Hepatocyte (in vitro differentiated cells): ENCODE data around the gene APBB3. TPM values are rescaled to one million over a fixed set of nuclear protein-coding genes. Genes with fewer than 3 reads are reported as not detected.

Experiments used
- DNase-seq: peaks from one replicate; pipeline ENCODE4 v3.0.0-alpha.2; 2016; ENCODE audit warnings: low spot score
- H2AFZ ChIP-seq: fragments of 200-600 bp; sonication (generic); 2 replicates; pipeline ENCODE4 v1.6.0; 2016; ENCODE audit warnings: antibody characterized with exemption, mild to moderate bottlenecking
- H3K27ac ChIP-seq: fragments of 200-600 bp; sonication (generic); 2 replicates; pipeline ENCODE4 v1.5.1; 2016; ENCODE audit warnings: mild to moderate bottlenecking
- H3K27me3 ChIP-seq: fragments of 200-600 bp; sonication (generic); 2 replicates; pipeline ENCODE4 v1.6.1; 2016
- H3K36me3 ChIP-seq: fragments of 200-600 bp; sonication (generic); replicated peaks from 2 replicates; pipeline ENCODE4 v1.5.1; 2016; ENCODE audit warnings: low read depth; ENCODE audit not compliant: insufficient read depth
- H3K4me1 ChIP-seq: fragments of 200-600 bp; sonication (generic); 2 replicates; pipeline ENCODE4 v1.5.1; 2016; ENCODE audit warnings: mild to moderate bottlenecking, moderate library complexity; ENCODE audit not compliant: insufficient read depth
- H3K4me2 ChIP-seq: fragments of 200-600 bp; sonication (generic); 2 replicates; pipeline ENCODE4 v1.6.0; 2016
- H3K4me3 ChIP-seq: fragments of 200-600 bp; sonication (generic); 2 replicates; pipeline ENCODE4 v1.5.1; 2016; ENCODE audit warnings: mild to moderate bottlenecking
- H3K79me2 ChIP-seq: fragments of 200-600 bp; sonication (generic); 2 replicates; pipeline ENCODE4 v1.6.0; 2017; ENCODE audit warnings: mild to moderate bottlenecking
- H3K9me2 ChIP-seq: fragments of 200-600 bp; sonication (generic); replicated peaks from 2 replicates; pipeline ENCODE4 v1.6.0; 2017; ENCODE audit warnings: mild to moderate bottlenecking; ENCODE audit not compliant: insufficient read depth
- H3K9me3 ChIP-seq: fragments of 200-600 bp; sonication (generic); 2 replicates; pipeline ENCODE4 v1.5.1; 2016; ENCODE audit warnings: low read depth, mild to moderate bottlenecking
- H4K20me1 ChIP-seq: fragments of 200-600 bp; sonication (generic); 2 replicates; pipeline ENCODE4 v1.6.0; 2016; ENCODE audit warnings: mild to moderate bottlenecking; ENCODE audit not compliant: insufficient read depth, poor library complexity, severe bottlenecking
- EZH2 ChIP-seq: fragments of 200-600 bp; sonication (generic); IDR thresholded peaks from 2 replicates; pipeline ENCODE4 v1.6.1; 2016; ENCODE audit warnings: antibody characterized with exemption, mild to moderate bottlenecking, borderline replicate concordance
- EZH2phosphoT487 ChIP-seq: fragments of 200-600 bp; sonication (generic); IDR thresholded peaks from one replicate; pipeline ENCODE4 v1.6.1; 2018; ENCODE audit warnings: antibody characterized with exemption, mild to moderate bottlenecking, low read depth, moderate library complexity; ENCODE audit not compliant: unreplicated experiment, severe bottlenecking
- WGBS: methylation state at CpG from one replicate; pipeline ENCODE4 v1.1.6; 2016; ENCODE audit warnings: low lambda C conversion rate; ENCODE audit errors: missing lambda C conversion rate; 5-methylcytosine and 5-hydroxymethylcytosine counted together
- polyA plus RNA-seq: library from polyadenylated mRNA; unstranded; fragments of >200 nt; fragmentation: Nextera tagmentation; extraction: Ambion mirVana; gene quantifications from 2 replicates; pipeline ENCODE4 v1.2.1, GENCODE V29; 2016
- total RNA-seq: library from RNA; depleted of rRNA; stranded (reverse); fragments of >200 nt; gene quantifications from 2 replicates; pipeline ENCODE4 v1.2.3, GENCODE V29; 2014
- TF ChIP-seq, protein P1 (sequence below): fragments of 200-600 bp; sonication (generic); IDR thresholded peaks from 2 replicates; pipeline ENCODE4 v1.5.1; 2016; ENCODE audit warnings: antibody characterized with exemption, mild to moderate bottlenecking; ENCODE audit not compliant: poor library complexity

APBB3 gene
- total and polyA plus RNA-seq, 2 experiments from 2014 or later, result 19.5 to 41.5 TPM

DNA sequence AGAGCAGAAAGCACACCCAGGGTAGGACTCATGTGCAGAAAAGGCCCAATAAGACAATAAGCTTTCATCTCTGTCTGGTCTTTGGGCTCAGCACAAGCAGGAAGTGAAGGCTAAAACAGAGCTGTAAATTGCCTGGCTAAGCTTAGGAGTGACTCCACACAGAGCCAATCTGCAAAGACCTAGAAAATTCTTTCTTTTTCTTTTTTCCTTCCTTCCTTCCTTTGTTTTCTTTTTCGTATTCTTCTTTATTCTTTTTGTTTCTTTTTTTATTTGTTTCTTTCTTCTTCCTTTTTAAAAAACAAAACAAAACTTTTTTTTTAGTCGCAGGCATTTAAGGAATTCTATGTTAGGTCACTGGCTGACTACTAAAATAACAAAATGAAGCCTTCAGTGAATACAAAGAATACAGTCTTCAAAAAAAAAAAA, 12.4 kb upstream of the APBB3 start:
- H3K9me3 ChIP-seq, result no peaks in the 10 kb centered on the region
- TF ChIP-seq EZH2phosphoT487, result no peak
- no peak for TF ChIP-seq EZH2
- TF ChIP-seq, protein P1, sequence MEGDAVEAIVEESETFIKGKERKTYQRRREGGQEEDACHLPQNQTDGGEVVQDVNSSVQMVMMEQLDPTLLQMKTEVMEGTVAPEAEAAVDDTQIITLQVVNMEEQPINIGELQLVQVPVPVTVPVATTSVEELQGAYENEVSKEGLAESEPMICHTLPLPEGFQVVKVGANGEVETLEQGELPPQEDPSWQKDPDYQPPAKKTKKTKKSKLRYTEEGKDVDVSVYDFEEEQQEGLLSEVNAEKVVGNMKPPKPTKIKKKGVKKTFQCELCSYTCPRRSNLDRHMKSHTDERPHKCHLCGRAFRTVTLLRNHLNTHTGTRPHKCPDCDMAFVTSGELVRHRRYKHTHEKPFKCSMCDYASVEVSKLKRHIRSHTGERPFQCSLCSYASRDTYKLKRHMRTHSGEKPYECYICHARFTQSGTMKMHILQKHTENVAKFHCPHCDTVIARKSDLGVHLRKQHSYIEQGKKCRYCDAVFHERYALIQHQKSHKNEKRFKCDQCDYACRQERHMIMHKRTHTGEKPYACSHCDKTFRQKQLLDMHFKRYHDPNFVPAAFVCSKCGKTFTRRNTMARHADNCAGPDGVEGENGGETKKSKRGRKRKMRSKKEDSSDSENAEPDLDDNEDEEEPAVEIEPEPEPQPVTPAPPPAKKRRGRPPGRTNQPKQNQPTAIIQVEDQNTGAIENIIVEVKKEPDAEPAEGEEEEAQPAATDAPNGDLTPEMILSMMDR, result no peak
- H3K27me3 ChIP-seq, result no peaks in the 10 kb centered on the region
- H4K20me1 ChIP-seq, result no peaks in the 10 kb centered on the region
- WGBS, result 68% methylated on average over 2 of the region's 2 CpGs
- H3K9me2 ChIP-seq, result no peaks in the 10 kb centered on the region
- no peaks in the 10 kb centered on the region for H3K36me3 ChIP-seq
- no peak for DNase-seq
- no peaks in the 10 kb centered on the region for H3K79me2 ChIP-seq
- H3K4me1 ChIP-seq, result no peaks in the 10 kb centered on the region
- no peak overlapping the region for H3K4me3 ChIP-seq
- H3K27ac ChIP-seq, result no peak overlapping the region
- no peak overlapping the region for H2AFZ ChIP-seq
- no peak overlapping the region for H3K4me2 ChIP-seq

DNA sequence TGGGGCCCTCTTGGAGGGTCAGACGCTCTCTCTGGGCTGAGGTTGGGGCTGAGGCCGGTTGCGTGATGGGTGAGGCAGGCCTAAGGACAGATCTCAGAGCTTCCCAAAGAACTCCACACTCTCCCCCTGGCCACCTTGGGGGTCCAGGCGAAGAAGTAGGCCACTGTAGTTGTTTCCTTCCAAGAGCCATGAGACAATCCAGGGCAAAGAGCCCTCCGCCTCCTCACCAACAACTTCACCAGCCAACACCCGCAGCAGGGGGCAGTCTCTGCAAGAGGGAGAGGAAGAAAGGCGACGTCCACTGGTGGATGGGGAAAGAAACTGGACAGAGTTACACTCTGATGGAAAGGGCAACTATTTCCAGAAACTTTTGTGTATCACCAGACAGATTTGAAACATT, 10.9 kb upstream of the APBB3 start:
- H2AFZ ChIP-seq, result no peak overlapping the region

DNA sequence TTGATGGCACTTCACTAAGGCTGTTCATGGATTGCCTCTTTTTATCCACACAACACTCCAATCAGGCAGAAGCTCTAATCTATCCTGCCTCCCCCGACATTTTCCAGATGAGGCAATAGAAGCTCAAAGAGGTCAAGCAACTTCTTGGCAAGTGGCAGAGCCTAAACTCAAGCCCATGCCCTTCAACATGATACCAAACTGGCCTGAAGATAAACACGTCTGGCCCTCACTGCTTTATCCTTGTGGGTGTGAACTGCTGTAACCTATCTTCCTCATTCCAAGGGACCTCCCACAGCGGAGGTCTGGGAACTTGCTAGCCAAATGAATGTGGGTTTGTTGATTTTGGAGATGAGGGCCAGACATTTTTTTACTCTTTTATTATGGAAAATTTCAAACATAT, 9.8 kb upstream of the APBB3 start:
- no peak for TF ChIP-seq EZH2phosphoT487
- TF ChIP-seq, protein P1, result no peak
- no peak for TF ChIP-seq EZH2
- Histone ChIP-seq H3K4me1 (no peaks in the 10 kb centered on the region), H3K79me2 (no peaks in the 10 kb centered on the region), H3K27me3 (no peaks in the 10 kb centered on the region), H3K27ac (no peak overlapping the region), H4K20me1 (no peaks in the 10 kb centered on the region), H3K4me2 (no peak overlapping the region), H3K36me3 (no peaks in the 10 kb centered on the region), H3K9me2 (no peaks in the 10 kb centered on the region), H2AFZ (no peak overlapping the region), H3K9me3 (no peaks in the 10 kb centered on the region), H3K4me3 (no peak overlapping the region)
- DNase-seq, result no peak
- 26% methylated on average over 3 of the region's 3 CpGs for WGBS

More for the DNA sequence above, 10.9 kb upstream of the APBB3 start:
- no peaks in the 10 kb centered on the region for H3K4me1 ChIP-seq
- H3K9me2 ChIP-seq, result no peaks in the 10 kb centered on the region
- H3K9me3 ChIP-seq, result no peaks in the 10 kb centered on the region
- 86% methylated on average over 8 of the region's 8 CpGs for WGBS
- no peaks in the 10 kb centered on the region for H3K36me3 ChIP-seq
- H3K4me3 ChIP-seq, result no peak overlapping the region
- H3K27ac ChIP-seq, result no peak overlapping the region
- H3K4me2 ChIP-seq, result no peak overlapping the region
- H4K20me1 ChIP-seq, result no peaks in the 10 kb centered on the region
- DNase-seq, result no peak
- no peaks in the 10 kb centered on the region for H3K27me3 ChIP-seq
- no peaks in the 10 kb centered on the region for H3K79me2 ChIP-seq
- TF ChIP-seq, protein P1, result no peak
- TF ChIP-seq EZH2phosphoT487 (no peak), EZH2 (no peak)

DNA sequence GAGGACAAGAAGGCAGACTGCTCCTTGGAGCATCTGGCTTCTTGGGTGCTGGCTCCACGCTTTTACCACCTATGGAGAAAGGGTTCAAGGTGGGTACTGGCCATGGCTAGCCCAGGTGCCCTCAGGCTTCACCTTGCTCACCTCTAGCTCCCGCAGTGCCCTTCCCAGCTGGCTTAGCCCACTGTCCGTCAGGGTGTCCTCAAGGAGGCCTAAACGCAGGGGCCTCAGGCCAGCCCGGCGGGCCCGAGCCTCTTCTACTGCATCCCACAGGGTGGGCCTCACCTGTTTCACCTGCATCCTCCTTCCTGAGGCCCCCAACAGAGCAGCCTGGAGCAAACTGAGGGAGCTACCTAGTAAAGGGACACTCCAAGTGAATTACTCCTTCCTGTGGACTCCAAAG, 9.3 kb upstream of the APBB3 start:
- Histone ChIP-seq H3K27ac (no peak overlapping the region), H3K4me1 (no peaks in the 10 kb centered on the region), H3K9me2 (no peaks in the 10 kb centered on the region), H3K4me3 (no peak overlapping the region), H3K79me2 (no peaks in the 10 kb centered on the region), H4K20me1 (no peaks in the 10 kb centered on the region), H2AFZ (no peak overlapping the region), H3K9me3 (no peaks in the 10 kb centered on the region), H3K27me3 (no peaks in the 10 kb centered on the region), H3K4me2 (no peak overlapping the region), H3K36me3 (no peaks in the 10 kb centered on the region)
- TF ChIP-seq, protein P1, result no peak
- TF ChIP-seq EZH2 (no peak), EZH2phosphoT487 (no peak)
- WGBS, result 91% methylated on average over 7 of the region's 7 CpGs
- DNase-seq, result no peak
